HepG2 (cell line): ENCODE measurements around the gene CCDC148. TPM values are rescaled to one million over a fixed set of nuclear protein-coding genes. Genes with fewer than 3 reads are reported as not detected.

Source experiments
- CEBPG ChIP-seq: IDR thresholded peaks from 2 replicates; pipeline ENCODE4 v1.6.1; 2016
- ELF1 ChIP-seq: sonication (generic); formaldehyde crosslinking; IDR thresholded peaks from 2 replicates; pipeline ENCODE4 v1.4.0; 2020; ENCODE audit warnings: missing genetic modification reagents
- HDAC2 ChIP-seq: sonication (generic); formaldehyde crosslinking; IDR thresholded peaks from 2 replicates; pipeline ENCODE4 v1.4.0; 2020; ENCODE audit warnings: missing genetic modification reagents
- HOXA5 ChIP-seq: sonication (generic); formaldehyde crosslinking; IDR thresholded peaks from 2 replicates; pipeline ENCODE4 v1.4.0; 2020; ENCODE audit warnings: missing genetic modification reagents
- MBNL3 ChIP-seq: fragments of 250-450 bp; sonication (Bioruptor Pico); conservative IDR thresholded peaks from 2 replicates; pipeline ENCODE4 v1.8.0; 2022; ENCODE audit warnings: mild to moderate bottlenecking, inconsistent platforms
- NAIF1 ChIP-seq: sonication (generic); formaldehyde crosslinking; IDR thresholded peaks from 2 replicates; pipeline ENCODE4 v1.5.0; 2020; ENCODE audit warnings: mild to moderate bottlenecking, missing genetic modification reagents, borderline replicate concordance
- PPARG ChIP-seq: conservative IDR thresholded peaks from 2 replicates; pipeline ENCODE4 v1.6.1; 2016; ENCODE audit warnings: missing biosample characterization, missing genetic modification reagents
- TARDBP ChIP-seq: sonication (generic); formaldehyde crosslinking; IDR thresholded peaks from 2 replicates; pipeline ENCODE4 v1.8.0; 2022; ENCODE audit warnings: mild to moderate bottlenecking, missing genetic modification reagents
- TOE1 ChIP-seq: sonication (generic); formaldehyde crosslinking; IDR thresholded peaks from 2 replicates; pipeline ENCODE4 v1.4.0; 2020; ENCODE audit warnings: mild to moderate bottlenecking, missing genetic modification reagents
- ZFP36L2 ChIP-seq: sonication (generic); formaldehyde crosslinking; IDR thresholded peaks from 2 replicates; pipeline ENCODE4 v1.4.0; 2020; ENCODE audit warnings: missing genetic modification reagents
- ZGPAT ChIP-seq: IDR thresholded peaks from 2 replicates; pipeline ENCODE4 v1.6.1; 2016; ENCODE audit warnings: mild to moderate bottlenecking
- ZHX2 ChIP-seq, 2 experiments: sonication (generic) in 1 of 2; formaldehyde crosslinking in 1 of 2; IDR thresholded peaks; 2 replicates each; pipeline versions ENCODE4 v1.6.1 to v1.9.0; 2014 to 2022; ENCODE audit warnings: antibody characterized with exemption in 1 of 2, borderline replicate concordance in 1 of 2, inconsistent platforms in 1 of 2, low read depth in 1 of 2, missing genetic modification reagents in 1 of 2
- ZNF12 ChIP-seq: sonication (generic); formaldehyde crosslinking; IDR thresholded peaks from 2 replicates; pipeline ENCODE4 v1.5.0; 2020; ENCODE audit warnings: missing genetic modification reagents
- ZNF280B ChIP-seq: sonication (generic); formaldehyde crosslinking; IDR thresholded peaks from 2 replicates; pipeline ENCODE4 v1.5.0; 2020; ENCODE audit warnings: missing genetic modification reagents, mild to moderate bottlenecking, borderline replicate concordance
- ZNF292 ChIP-seq: sonication (generic); formaldehyde crosslinking; IDR thresholded peaks from 2 replicates; pipeline ENCODE4 v1.8.1; 2022; ENCODE audit warnings: mild to moderate bottlenecking, low read depth, missing genetic modification reagents, borderline replicate concordance
- ZNF33A ChIP-seq: sonication (generic); formaldehyde crosslinking; IDR thresholded peaks from 2 replicates; pipeline ENCODE4 v1.5.1; 2020; ENCODE audit warnings: missing genetic modification reagents, mild to moderate bottlenecking, moderate library complexity, borderline replicate concordance
- ZNF383 ChIP-seq: sonication (generic); formaldehyde crosslinking; IDR thresholded peaks from 2 replicates; pipeline ENCODE4 v1.4.0; 2020; ENCODE audit warnings: missing genetic modification reagents, mild to moderate bottlenecking, borderline replicate concordance
- ZNF557 ChIP-seq: sonication (generic); formaldehyde crosslinking; IDR thresholded peaks from 2 replicates; pipeline ENCODE4 v1.4.0; 2020; ENCODE audit warnings: missing genetic modification reagents
- ZSCAN30 ChIP-seq: sonication (generic); formaldehyde crosslinking; IDR thresholded peaks from 2 replicates; pipeline ENCODE4 v1.5.0; 2020; ENCODE audit warnings: mild to moderate bottlenecking, missing genetic modification reagents
- polyA plus RNA-seq, 8 experiments: library from polyadenylated mRNA; depleted of rRNA in 3 of 8; stranded (reverse) in 7 of 8; unstranded in 1 of 8; fragments of >200 nt; fragmentation: Illumina TruSeq in 4 of 8; extraction: Trizol in 4 of 8; gene quantifications; 2 replicates each; pipeline versions ENCODE4 v1.2.1 to v1.2.3, GENCODE V29; 2011 to 2016; ENCODE audit warnings: low read depth in 4 of 8, missing spikeins in 1 of 8, mixed read lengths in 1 of 8; ENCODE audit not compliant: insufficient read depth in 1 of 8
- total RNA-seq, 5 experiments: library from RNA; depleted of rRNA; stranded (reverse); fragments of >200 nt; fragmentation: Illumina TruSeq; extraction: Trizol; gene quantifications; 2 replicates each; pipeline ENCODE4 v1.2.3, GENCODE V29; 2016; ENCODE audit warnings: low read depth in 1 of 5

CCDC148 gene
- total and polyA plus RNA-seq, 2 of the 13 experiments (the other 11 are each of a cell fraction or from before 2014, with no cell fraction given): 0.30 to 0.49 TPM

- peak; percentile 86; the same call in 1 of the 2 replicates for TF ChIP-seq ZNF383 (CRISPR knock-in tag)
- TF ChIP-seq ZSCAN30 (CRISPR knock-in tag): no peak
- peak; percentile 40; the same call in 1 of the 2 replicates for TF ChIP-seq HOXA5
- TF ChIP-seq ZNF557 (CRISPR knock-in tag): 0 out of 2 replicates have a peak, but pooled peaks have one; percentile 59
- 0 out of 2 replicates have a peak, but pooled peaks have one; percentile 41 for TF ChIP-seq ZHX2 (IDR thresholded peaks at IDR 0.05; ENCODE audit: low read depth)
- TF ChIP-seq ZHX2 (CRISPR knock-in tag; IDR thresholded peaks at IDR 0.05; ENCODE audit: borderline replicate concordance): no peak; the same call in 1 of the 2 replicates
- TF ChIP-seq HDAC2: peak; percentile 87
- TF ChIP-seq CEBPG (CRISPR knock-in tag): peak; percentile 95
- peak; percentile 76 for TF ChIP-seq ZNF12
- TF ChIP-seq ZGPAT (CRISPR knock-in tag): peak; percentile 69
- TF ChIP-seq MBNL3 (CRISPR knock-in tag): no peak
- TF ChIP-seq ZNF292: peak; percentile 70; the same call in 1 of the 2 replicates
- no peak for TF ChIP-seq ZFP36L2
- TF ChIP-seq TOE1 (CRISPR knock-in tag): peak; percentile 51; the same call in 1 of the 2 replicates
- 0 out of 2 replicates have a peak, but pooled peaks have one; percentile 71 for TF ChIP-seq NAIF1 (CRISPR knock-in tag)
- peak; percentile 97; the same call in 1 of the 2 replicates for TF ChIP-seq ZNF33A (CRISPR knock-in tag)
- peak; percentile 79; the same call in 1 of the 2 replicates for TF ChIP-seq TARDBP (CRISPR knock-in tag)
- peak; percentile 62; the same call in 1 of the 2 replicates for TF ChIP-seq PPARG (CRISPR knock-in tag)
- TF ChIP-seq ELF1 (CRISPR knock-in tag): peak; percentile 34; the same call in 1 of the 2 replicates
- TF ChIP-seq ZNF280B (CRISPR knock-in tag): no peak
These were observed 324.5 kb downstream of the CCDC148 start (continued) for GRCh38 chr2:158131919-158132566.
